NOMO-1 treated with dmso at 0.1 percent for 144 hours (cell line): ENCODE results near the gene ADCY1.

Source experiments
- DNase-seq: peaks from one replicate; lab custom pipeline; 2025; ENCODE audit not compliant: unreplicated experiment; lab: John Stamatoyannopoulos, UW

The ADCY1 gene

GRCh38 chr7:45576249-45576929 is 2.2 kb downstream of the ADCY1 start:
- DNase-seq: no peak

- DNase-seq: no peak
Measured at GRCh38 chr7:45578022-45578421, 3.9 kb downstream of the ADCY1 start.

GRCh38 chr7:45578467-45578866 is 4.3 kb downstream of the ADCY1 start:
- no peak for DNase-seq

- no peak for DNase-seq
Measured at GRCh38 chr7:45579391-45579801, 5.2 kb downstream of the ADCY1 start.

GRCh38 chr7:45580053-45580872 is 6.1 kb downstream of the ADCY1 start:
- DNase-seq: no peak

- DNase-seq: no peak
Measured at GRCh38 chr7:45581271-45581780, 7.2 kb downstream of the ADCY1 start.

- DNase-seq: no peak
Measured at GRCh38 chr7:45582136-45582749, 8.1 kb downstream of the ADCY1 start.

GRCh38 chr7:45582868-45583277 is 8.7 kb downstream of the ADCY1 start:
- DNase-seq: no peak

- DNase-seq: no peak
Measured at GRCh38 chr7:45583296-45583695, 9.1 kb downstream of the ADCY1 start.

GRCh38 chr7:45584261-45585210 is 10.4 kb downstream of the ADCY1 start:
- no peak for DNase-seq

GRCh38 chr7:45585628-45586027 is 11.5 kb downstream of the ADCY1 start:
- no peak for DNase-seq

GRCh38 chr7:45586542-45587520 is 12.7 kb downstream of the ADCY1 start:
- no peak for DNase-seq

GRCh38 chr7:45588466-45588865 is 14.3 kb downstream of the ADCY1 start:
- DNase-seq: no peak

- DNase-seq: no peak
Measured at GRCh38 chr7:45589061-45589460, 14.9 kb downstream of the ADCY1 start.

GRCh38 chr7:45589915-45590678 is 15.9 kb downstream of the ADCY1 start:
- no peak for DNase-seq

GRCh38 chr7:45590679-45591057 is 16.5 kb downstream of the ADCY1 start:
- DNase-seq: no peak

GRCh38 chr7:45591101-45591906 is 17.1 kb downstream of the ADCY1 start:
- no peak for DNase-seq
